Trophoblast cell (in vitro differentiated cells and primary cell): ENCODE data around the gene MT1G.
A peak's percentile ranks its signal among the peaks of the same experiment; 100 is the strongest.

ENCODE experiments used
- DNase-seq, 2 donors: peaks; one replicate each; pipeline ENCODE4 v3.0.0-alpha.2; 2016
- H2AFZ ChIP-seq: 2 replicates; pipeline ENCODE4 v1.6.1; 2013; ENCODE audit warnings: low read length, moderate library complexity, mild to moderate bottlenecking; ENCODE audit not compliant: insufficient read depth, poor library complexity
- H2AK5ac ChIP-seq: 2 replicates; pipeline ENCODE4 v1.6.1; 2013; ENCODE audit warnings: mild to moderate bottlenecking, low read length
- H2BK120ac ChIP-seq: 2 replicates; pipeline ENCODE4 v1.6.1; 2013; ENCODE audit warnings: low read length, mild to moderate bottlenecking, moderate library complexity; ENCODE audit not compliant: insufficient read depth, poor library complexity
- H2BK12ac ChIP-seq: 2 replicates; pipeline ENCODE4 v1.6.1; 2013; ENCODE audit warnings: mild to moderate bottlenecking, low read length, moderate library complexity
- H2BK5ac ChIP-seq: 2 replicates; pipeline ENCODE4 v1.6.1; 2013; ENCODE audit warnings: low read length, low read depth, moderate library complexity, mild to moderate bottlenecking; ENCODE audit not compliant: poor library complexity
- H3K14ac ChIP-seq: 2 replicates; pipeline ENCODE4 v1.6.1; 2013; ENCODE audit warnings: mild to moderate bottlenecking, low read length
- H3K18ac ChIP-seq: 2 replicates; pipeline ENCODE4 v1.6.1; 2013; ENCODE audit warnings: mild to moderate bottlenecking, low read length
- H3K23ac ChIP-seq: 2 replicates; pipeline ENCODE4 v1.6.1; 2013; ENCODE audit warnings: low read length
- H3K27ac ChIP-seq: 2 replicates; pipeline ENCODE4 v1.5.1; 2013; ENCODE audit warnings: low read depth, mild to moderate bottlenecking, inconsistent platforms, low read length, moderate library complexity
- H3K27me3 ChIP-seq: 2 replicates; pipeline ENCODE4 v1.6.1; 2013; ENCODE audit warnings: inconsistent platforms, mild to moderate bottlenecking, low read length, moderate library complexity; ENCODE audit not compliant: insufficient read depth
- H3K36me3 ChIP-seq, 2 experiments: 1 replicate in 1 of 2; 2 replicates in 1 of 2; pipeline ENCODE4 v1.6.1; 2013; ENCODE audit warnings: low read length in 2 of 2, mild to moderate bottlenecking in 2 of 2, moderate library complexity in 1 of 2; ENCODE audit not compliant: insufficient read depth in 2 of 2, control insufficient read depth in 1 of 2
- H3K4ac ChIP-seq: 2 replicates; pipeline ENCODE4 v1.6.1; 2013; ENCODE audit warnings: low read depth, mild to moderate bottlenecking, low read length, moderate library complexity
- H3K4me1 ChIP-seq, 2 experiments: 1 replicate in 1 of 2; 2 replicates in 1 of 2; pipeline ENCODE4 v1.6.1; 2013; ENCODE audit warnings: low read length in 2 of 2, mild to moderate bottlenecking in 2 of 2, moderate library complexity in 1 of 2; ENCODE audit not compliant: insufficient read depth in 2 of 2, control insufficient read depth in 1 of 2
- H3K4me2 ChIP-seq: 2 replicates; pipeline ENCODE4 v1.6.1; 2013; ENCODE audit warnings: inconsistent platforms, mild to moderate bottlenecking, low read length, moderate library complexity
- H3K4me3 ChIP-seq: 2 replicates; pipeline ENCODE4 v1.5.1; 2013; ENCODE audit warnings: mild to moderate bottlenecking, low read depth, low read length, inconsistent platforms
- H3K79me1 ChIP-seq: one replicate; pipeline ENCODE4 v1.6.1; 2013; ENCODE audit warnings: low read length
- H3K79me2 ChIP-seq: 2 replicates; pipeline ENCODE4 v1.6.1; 2013; ENCODE audit warnings: low read length, mild to moderate bottlenecking; ENCODE audit not compliant: control insufficient read depth, insufficient read depth, poor library complexity
- H3K9ac ChIP-seq: 2 replicates; pipeline ENCODE4 v1.6.1; 2013; ENCODE audit warnings: mild to moderate bottlenecking, low read length
- H3K9me3 ChIP-seq: 2 replicates; pipeline ENCODE4 v1.6.1; 2013; ENCODE audit warnings: low read depth, mild to moderate bottlenecking, control low read depth, inconsistent platforms, low read length; ENCODE audit not compliant: insufficient read depth
- H4K12ac ChIP-seq: 2 replicates; pipeline ENCODE4 v1.6.1; 2013; ENCODE audit warnings: low read depth, mild to moderate bottlenecking, low read length, moderate library complexity
- H4K8ac ChIP-seq: 2 replicates; pipeline ENCODE4 v1.6.1; 2013; ENCODE audit warnings: low read depth, mild to moderate bottlenecking, low read length, moderate library complexity
- H4K91ac ChIP-seq: one replicate; pipeline ENCODE4 v1.6.1; 2013; ENCODE audit warnings: low read depth, mild to moderate bottlenecking, low read length, moderate library complexity
- WGBS: extraction: QIAGEN DNeasy Blood & Tissue Kit; methylation state at CpG from one replicate; pipeline ENCODE4 v1.1.7; 2013; ENCODE audit warnings: missing lambda C conversion rate; ENCODE audit not compliant: insufficient read length, insufficient coverage; ENCODE audit errors: extremely low coverage; 5-methylcytosine and 5-hydroxymethylcytosine counted together

Gene MT1G

DNA sequence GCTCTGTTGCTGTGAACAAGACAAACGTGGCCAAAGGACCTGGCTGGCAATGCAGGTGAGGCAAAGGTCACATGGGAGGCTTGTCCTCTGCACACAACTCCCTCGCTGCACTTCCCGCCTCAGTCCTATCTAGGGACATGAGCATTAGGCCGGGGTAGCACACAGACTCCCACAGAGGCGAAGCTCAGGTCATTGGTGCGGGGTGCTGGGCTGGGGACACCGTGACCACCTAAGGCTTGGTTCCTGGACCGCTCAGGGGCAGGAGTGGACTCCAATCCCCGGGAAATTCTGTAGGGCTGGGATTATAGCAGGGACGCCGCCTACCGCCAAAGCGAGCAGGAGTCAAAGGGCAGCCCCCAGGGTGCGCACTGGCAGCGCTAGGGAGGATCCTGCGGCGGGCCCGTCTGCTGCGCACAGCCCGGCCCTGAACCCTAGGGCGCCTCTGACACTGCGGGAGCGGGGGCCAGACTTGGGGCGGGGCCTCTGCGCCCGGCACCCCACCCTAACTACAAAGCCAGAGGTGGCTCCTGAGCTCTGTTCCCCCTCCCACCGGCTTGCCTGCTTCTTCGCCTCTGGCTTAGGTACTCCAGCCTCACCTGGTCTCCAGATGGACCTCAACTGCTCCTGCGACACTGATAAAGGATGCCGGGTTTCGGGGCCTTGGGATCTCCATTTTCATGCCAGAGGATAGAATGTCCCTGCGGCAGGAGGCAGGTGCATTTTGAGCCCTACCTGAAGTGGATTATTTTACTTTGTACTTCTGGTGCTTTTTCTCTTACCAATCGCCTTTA, 20.0 kb downstream of the MT1G start:
- no peaks in the 10 kb centered on the region for H3K79me1 ChIP-seq
- H3K27me3 ChIP-seq: peaks cover 45% of the 10 kb centered on the region
- WGBS: no CpG with 5 or more reads among the region's 33 CpGs
- no peak overlapping the region for H3K18ac ChIP-seq
- no peak overlapping the region for H3K4me2 ChIP-seq
- H3K9me3 ChIP-seq: peaks cover 2% of the 10 kb centered on the region
- H3K4me1 ChIP-seq: peaks cover 0 to 3% of the 10 kb centered on the region in 2 experiments
- no peak overlapping the region for H4K12ac ChIP-seq
- H4K91ac ChIP-seq: no peak overlapping the region
- H4K8ac ChIP-seq: no peak overlapping the region
- H2BK5ac ChIP-seq: no peak overlapping the region
- H3K4me3 ChIP-seq: peak overlapping the region; percentile 11
- no peak overlapping the region for H2AFZ ChIP-seq
- no peak overlapping the region for H2AK5ac ChIP-seq
- no peaks in the 10 kb centered on the region for H3K79me2 ChIP-seq
- no peak overlapping the region for H2BK120ac ChIP-seq
- H3K4ac ChIP-seq: no peak overlapping the region
- no peak overlapping the region for H3K23ac ChIP-seq
- H3K36me3 ChIP-seq: no peaks in the 10 kb centered on the region
- no peak overlapping the region for H2BK12ac ChIP-seq
- no peak overlapping the region for H3K14ac ChIP-seq
- no peak for DNase-seq
- H3K27ac ChIP-seq: no peak overlapping the region
- peak overlapping the region; percentile 33 for H3K9ac ChIP-seq

- Histone ChIP-seq H3K4me3 (no peak overlapping the region), H3K4ac (no peak overlapping the region), H3K9me3 (peaks cover 3% of the 10 kb centered on the region), H2AFZ (no peak overlapping the region), H3K36me3 (no peaks in the 10 kb centered on the region), H4K91ac (no peak overlapping the region), H2AK5ac (no peak overlapping the region), H3K14ac (no peak overlapping the region), H4K12ac (no peak overlapping the region), H2BK5ac (no peak overlapping the region), H2BK120ac (no peak overlapping the region), H4K8ac (no peak overlapping the region), H3K9ac (no peak overlapping the region), H3K79me2 (no peaks in the 10 kb centered on the region), H3K27me3 (peaks cover 56% of the 10 kb centered on the region), H3K4me1 (peaks cover 0 to 3% of the 10 kb centered on the region in 2 experiments), H2BK12ac (no peak overlapping the region), H3K23ac (no peak overlapping the region), H3K18ac (no peak overlapping the region), H3K4me2 (no peak overlapping the region), H3K27ac (no peak overlapping the region), H3K79me1 (no peaks in the 10 kb centered on the region)
- DNase-seq: no peak
- WGBS: no CpG with 5 or more reads among the region's 1 CpG
These were observed 22.0 kb downstream of the MT1G start for GRCh38 chr16:56645838-56646237.

DNA sequence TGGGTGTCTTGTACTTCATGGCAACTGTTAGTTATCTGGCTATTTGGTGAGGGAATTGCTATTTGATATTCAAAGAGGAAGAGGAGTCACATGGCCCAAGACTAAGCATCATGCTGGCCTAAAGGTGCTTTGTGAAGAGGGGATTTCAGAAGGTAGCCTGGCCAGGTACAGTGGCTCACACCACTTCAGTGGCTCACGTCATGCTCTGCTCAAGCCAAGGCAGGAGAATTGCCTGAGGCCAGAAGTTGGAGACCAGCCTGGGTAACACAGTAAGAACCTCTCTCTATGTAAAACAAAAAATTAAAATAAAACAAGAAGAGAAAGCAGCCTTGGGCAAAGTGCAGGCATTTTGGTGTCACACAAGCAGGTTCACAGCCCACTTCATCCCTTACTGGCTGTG, 22.6 kb downstream of the MT1G start:
- Histone ChIP-seq H4K8ac (no peak overlapping the region), H3K27me3 (peaks cover 61% of the 10 kb centered on the region), H3K9me3 (peaks cover 3% of the 10 kb centered on the region), H2BK120ac (no peak overlapping the region), H3K27ac (no peak overlapping the region), H3K18ac (no peak overlapping the region), H3K4ac (no peak overlapping the region), H3K4me3 (no peak overlapping the region), H3K4me2 (no peak overlapping the region), H2AFZ (no peak overlapping the region), H2AK5ac (no peak overlapping the region), H3K79me1 (no peaks in the 10 kb centered on the region), H3K79me2 (no peaks in the 10 kb centered on the region), H2BK12ac (no peak overlapping the region), H3K4me1 (peaks cover 0 to 3% of the 10 kb centered on the region in 2 experiments), H3K23ac (no peak overlapping the region), H3K36me3 (no peaks in the 10 kb centered on the region), H3K9ac (no peak overlapping the region), H2BK5ac (no peak overlapping the region), H4K91ac (no peak overlapping the region), H3K14ac (no peak overlapping the region), H4K12ac (no peak overlapping the region)
- WGBS: no CpG with 5 or more reads among the region's 1 CpG
- DNase-seq: no peak

- Histone ChIP-seq H4K91ac (no peak overlapping the region), H2AFZ (no peak overlapping the region), H3K27ac (no peak overlapping the region), H3K4me2 (no peak overlapping the region), H2BK5ac (no peak overlapping the region), H3K23ac (no peak overlapping the region), H4K8ac (no peak overlapping the region), H3K9ac (no peak overlapping the region), H3K27me3 (peaks cover 72% of the 10 kb centered on the region), H2BK12ac (no peak overlapping the region), H3K4me1 (peaks cover 0 to 3% of the 10 kb centered on the region in 2 experiments), H3K9me3 (peaks cover 3% of the 10 kb centered on the region), H3K36me3 (no peaks in the 10 kb centered on the region), H3K79me1 (no peaks in the 10 kb centered on the region), H3K4ac (no peak overlapping the region), H4K12ac (no peak overlapping the region), H2AK5ac (no peak overlapping the region), H2BK120ac (no peak overlapping the region), H3K4me3 (no peak overlapping the region), H3K14ac (no peak overlapping the region), H3K79me2 (no peaks in the 10 kb centered on the region), H3K18ac (no peak overlapping the region)
- WGBS: no CpG with 5 or more reads among the region's 5 CpGs
- DNase-seq: no peak
These were observed 24.0 kb downstream of the MT1G start for GRCh38 chr16:56643833-56644232.
